HAP-1 (cell line): ENCODE data around the gene SNAPIN.
A peak's percentile ranks its signal among the peaks of the same experiment; 100 is the strongest.
"Not testable (repeated sequence)": the region's sequence is repeated elsewhere in the genome, so short reads cannot be mapped to it uniquely, and the experiment has no call there.

Experiments used
- DNase-seq, 2 experiments: peaks; one replicate each; pipeline ENCODE4 v3.0.0-alpha.2; 2016 to 2020; ENCODE audit warnings: low spot score in 2 of 2
- H3K27me3 ChIP-seq: fragments of 250-450 bp; sonication (Bioruptor Pico); 2 replicates; pipeline ENCODE4 v1.5.1; 2020; ENCODE audit warnings: low read depth, mild to moderate bottlenecking, moderate library complexity
- H3K36me3 ChIP-seq: fragments of 250-450 bp; sonication (Bioruptor Pico); replicated peaks from 2 replicates; pipeline ENCODE4 v1.5.1; 2020; ENCODE audit warnings: mild to moderate bottlenecking
- H3K4me1 ChIP-seq: fragments of 250-450 bp; sonication (Bioruptor Pico); 2 replicates; pipeline ENCODE4 v1.5.1; 2020; ENCODE audit warnings: mild to moderate bottlenecking
- H3K4me3 ChIP-seq: fragments of 250-450 bp; sonication (Bioruptor Pico); 2 replicates; pipeline ENCODE4 v1.5.1; 2020; ENCODE audit warnings: mild to moderate bottlenecking, moderate library complexity
- H3K9me3 ChIP-seq: fragments of 250-450 bp; sonication (Bioruptor Pico); 2 replicates; pipeline ENCODE4 v1.5.1; 2020; ENCODE audit warnings: mild to moderate bottlenecking, moderate library complexity
- in situ Hi-C: fragments of 300-500 bp; cut with MboI; formaldehyde crosslinking; loops from 3 replicates; pipeline ENCODE4 v1.14.3; 2020; ENCODE audit warnings: low sequenced_read_pairs, inconsistent platforms, mixed read lengths

SNAPIN gene

DNA sequence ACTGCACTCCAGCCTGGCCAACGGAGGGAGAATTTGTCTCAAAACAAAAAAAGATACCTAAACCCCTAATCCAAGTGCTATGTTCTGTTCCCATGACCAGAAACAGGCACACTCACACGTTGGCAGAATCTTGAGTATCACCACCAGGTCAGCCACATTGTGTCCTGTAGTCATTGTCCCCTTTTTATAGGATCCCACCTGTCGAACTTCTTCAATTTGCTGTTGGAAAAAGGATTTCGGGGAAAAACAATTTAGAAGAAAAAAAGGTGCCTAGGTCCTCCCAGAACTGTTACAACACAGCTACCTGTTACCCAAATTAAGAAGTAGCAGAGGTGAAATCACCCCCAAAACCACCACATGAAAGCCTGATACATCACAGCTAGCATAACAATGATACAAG, 8.9 kb downstream of the SNAPIN start:
- H3K36me3 ChIP-seq: peaks cover 74% of the 10 kb centered on the region
- DNase-seq: no peak
- in situ Hi-C loops: loop anchor here (25.0 kb wide), 1 partner anchor 595 kb away; the partner anchor contains the start of gene HAX1
- no peaks in the 10 kb centered on the region for H3K9me3 ChIP-seq
- no peaks in the 10 kb centered on the region for H3K27me3 ChIP-seq
- H3K4me3 ChIP-seq: no peak overlapping the region
- no peaks in the 10 kb centered on the region for H3K4me1 ChIP-seq

DNA sequence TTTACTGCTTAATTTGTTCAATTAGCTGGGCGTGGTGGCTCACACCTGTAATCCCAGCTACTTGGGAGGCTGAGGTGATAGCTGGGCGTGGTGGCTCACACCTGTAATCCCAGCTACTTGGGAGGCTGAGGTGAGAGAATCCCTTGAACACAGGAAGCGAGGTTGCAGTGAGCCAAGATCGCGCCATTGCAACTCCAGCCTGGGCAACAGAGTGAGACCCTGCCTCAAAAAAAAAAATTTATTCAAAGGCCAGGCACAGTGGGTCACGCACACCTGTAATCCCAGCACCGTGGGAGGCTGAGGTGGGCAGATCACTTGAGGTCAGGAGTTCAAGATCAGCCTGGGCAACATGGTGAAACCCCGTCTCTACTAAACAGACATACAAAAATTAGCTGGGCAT, 10.2 kb downstream of the SNAPIN start:
- not testable (repeated sequence) for H3K4me3 ChIP-seq, H3K9me3 ChIP-seq, H3K4me1 ChIP-seq, H3K27me3 ChIP-seq, DNase-seq
- in situ Hi-C loops: loop anchor here (25.0 kb wide), 1 partner anchor 594 kb away; the partner anchor contains the start of gene HAX1
- H3K36me3 ChIP-seq: peaks cover 62% of the 10 kb centered on the region

DNA sequence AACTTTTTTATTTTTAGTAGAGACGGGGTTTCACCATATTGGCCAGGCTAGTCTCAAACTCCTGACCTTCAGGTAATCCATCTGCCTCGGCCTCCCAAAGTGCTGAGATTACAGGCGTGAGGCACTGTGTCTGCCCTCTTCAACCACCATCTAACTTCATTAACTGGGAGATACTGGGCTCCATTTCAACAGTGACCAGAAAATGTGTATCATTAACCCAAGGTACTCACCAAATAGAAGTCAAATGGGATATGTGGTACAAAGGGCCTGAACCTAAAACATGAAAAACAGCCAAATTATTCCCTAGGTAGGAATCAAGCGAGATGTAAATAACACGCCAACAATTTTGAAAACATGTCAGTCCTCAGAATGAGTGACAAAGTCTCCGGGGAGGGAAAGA, 11.1 kb downstream of the SNAPIN start:
- Histone ChIP-seq H3K9me3 (no peaks in the 10 kb centered on the region), H3K36me3 (peaks cover 53% of the 10 kb centered on the region), H3K4me3 (peak overlapping the region; percentile 72), H3K27me3 (no peaks in the 10 kb centered on the region), H3K4me1 (no peaks in the 10 kb centered on the region)
- no peak for DNase-seq
- in situ Hi-C loops: loop anchor here (10.0 to 25.0 kb wide), 2 partner anchors 75 to 593 kb away; partner anchors contain the start of gene HAX1

DNA sequence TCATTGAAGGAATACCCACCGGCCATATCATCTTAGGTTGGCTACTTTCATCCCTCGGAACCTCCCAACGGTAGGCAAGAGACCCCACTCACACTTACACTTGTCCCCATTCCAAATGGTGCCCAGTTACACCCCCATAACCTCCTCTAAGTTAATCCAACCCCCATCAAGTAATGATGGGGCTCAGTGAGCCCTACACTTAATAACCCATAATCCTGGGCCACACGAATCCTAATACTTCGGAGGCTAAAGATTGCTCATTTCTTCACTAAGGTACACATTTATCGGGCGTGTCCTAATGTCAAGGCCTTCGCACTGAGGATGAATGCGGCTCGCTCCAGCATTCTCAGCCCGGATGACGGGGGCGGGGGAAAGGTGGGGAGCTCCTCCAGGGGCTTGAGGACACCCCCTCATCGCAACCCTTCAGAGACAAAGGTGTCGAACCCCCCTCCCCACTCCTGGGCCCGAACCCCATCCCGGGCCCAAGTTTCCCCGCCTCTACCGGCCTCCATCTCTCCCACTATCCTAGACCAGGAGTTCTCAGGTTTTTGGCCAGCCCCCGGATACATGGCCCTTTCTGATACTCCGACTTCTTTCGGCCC, 11.9 kb downstream of the SNAPIN start:
- DNase-seq: no peak
- Histone ChIP-seq H3K27me3 (no peaks in the 10 kb centered on the region), H3K4me1 (no peaks in the 10 kb centered on the region), H3K36me3 (peaks cover 45% of the 10 kb centered on the region), H3K4me3 (peak overlapping the region; percentile 72), H3K9me3 (no peaks in the 10 kb centered on the region)
- in situ Hi-C loops: loop anchor here (10.0 to 25.0 kb wide), 2 partner anchors 74 to 592 kb away; partner anchors contain the start of gene HAX1

DNA sequence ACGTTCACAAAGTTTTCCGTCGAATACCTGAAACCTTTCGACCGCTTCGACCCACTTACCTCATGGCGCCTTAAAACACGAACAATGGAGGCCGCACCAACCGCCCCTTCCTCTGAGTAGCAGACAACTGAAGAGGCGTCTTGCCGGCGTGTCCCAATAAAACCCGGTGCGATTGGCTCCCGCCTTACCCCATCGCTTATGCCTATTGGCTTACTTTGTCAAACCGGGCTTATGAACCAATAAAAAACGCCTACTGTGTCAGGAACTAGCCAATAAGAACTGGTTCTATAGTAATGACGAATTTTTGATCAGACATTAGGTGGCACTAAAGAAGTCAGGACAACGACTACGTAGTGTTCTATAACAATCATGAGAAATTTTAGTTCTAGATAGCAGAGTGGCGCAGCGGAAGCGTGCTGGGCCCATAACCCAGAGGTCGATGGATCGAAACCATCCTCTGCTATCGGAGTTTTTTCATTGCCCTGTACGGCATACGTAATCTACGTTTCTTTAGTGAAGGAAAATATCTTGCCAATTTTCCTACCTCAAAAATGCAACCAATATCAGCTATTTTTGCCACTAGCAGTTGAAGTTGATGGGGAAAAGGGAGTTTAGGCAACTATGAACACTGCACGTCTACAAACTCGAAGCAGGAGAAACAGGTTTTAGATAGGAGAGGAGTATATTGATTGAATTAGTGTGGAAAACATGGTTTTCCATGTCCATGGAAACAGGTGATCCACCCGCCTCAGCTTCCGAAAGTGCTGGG, 12.5 kb downstream of the SNAPIN start, which contains the start of gene ILF2:
Gene ILF2, minus strand, starts transcription at position 135 of the 769 bp plus-strand sequence. Its CDS starts 71 bp downstream, at position 64.
- H3K4me3 ChIP-seq: peak within 1 kb of the TSS; percentile 72
- H3K4me1 ChIP-seq: no peaks in the 10 kb centered on the region
- in situ Hi-C loops: loop anchor here (10.0 to 25.0 kb wide), 2 partner anchors 74 to 591 kb away; partner anchors contain the start of gene HAX1
- DNase-seq: peak; percentile 98 to 100
- H3K27me3 ChIP-seq: no peaks in the 10 kb centered on the region
- H3K36me3 ChIP-seq: peaks cover 38% of the 10 kb centered on the region
- no peaks in the 10 kb centered on the region for H3K9me3 ChIP-seq

DNA sequence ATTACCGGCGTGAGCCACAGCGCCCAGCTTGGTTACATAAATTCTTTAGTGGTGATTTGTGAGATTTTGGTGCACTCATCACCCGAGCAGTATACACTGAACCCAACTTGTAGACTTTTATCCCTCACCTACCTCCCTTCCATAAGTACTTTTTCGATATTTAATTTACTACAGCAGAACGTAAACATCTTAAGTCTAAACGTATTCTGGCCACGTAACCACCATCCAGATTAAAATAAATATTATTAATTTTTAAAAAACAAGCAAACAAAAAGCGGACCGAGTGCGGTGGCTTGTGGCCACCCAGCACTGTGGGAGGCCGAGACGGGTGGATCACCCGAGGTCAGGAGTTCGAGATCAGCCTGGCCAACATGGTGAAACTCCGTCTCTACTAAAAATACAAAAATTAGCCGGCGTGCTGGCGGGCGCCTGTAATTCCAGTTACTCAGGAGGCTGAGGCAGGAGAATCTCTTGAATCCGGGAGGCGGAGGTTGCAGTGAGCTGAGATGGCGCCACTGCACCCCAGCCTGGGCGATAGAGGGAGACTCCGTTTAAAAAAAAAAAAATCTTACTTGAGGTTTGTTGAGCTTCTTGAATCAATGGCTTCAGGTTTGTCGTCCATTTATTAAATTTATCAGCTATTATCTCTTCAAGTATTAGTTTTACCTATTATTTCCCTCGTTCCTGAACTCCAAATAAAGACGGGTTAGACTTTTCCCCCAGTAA, 13.3 kb downstream of the SNAPIN start:
- Histone ChIP-seq H3K4me3 (peak overlapping the region; percentile 72), H3K36me3 (peaks cover 31% of the 10 kb centered on the region)
- DNase-seq: peak in 1 of 2 experiments; percentile 68
- not testable (repeated sequence) for H3K9me3 ChIP-seq, H3K27me3 ChIP-seq, H3K4me1 ChIP-seq
- in situ Hi-C loops: loop anchor here (10.0 to 25.0 kb wide), 2 partner anchors 73 to 591 kb away; partner anchors contain the start of gene HAX1

DNA sequence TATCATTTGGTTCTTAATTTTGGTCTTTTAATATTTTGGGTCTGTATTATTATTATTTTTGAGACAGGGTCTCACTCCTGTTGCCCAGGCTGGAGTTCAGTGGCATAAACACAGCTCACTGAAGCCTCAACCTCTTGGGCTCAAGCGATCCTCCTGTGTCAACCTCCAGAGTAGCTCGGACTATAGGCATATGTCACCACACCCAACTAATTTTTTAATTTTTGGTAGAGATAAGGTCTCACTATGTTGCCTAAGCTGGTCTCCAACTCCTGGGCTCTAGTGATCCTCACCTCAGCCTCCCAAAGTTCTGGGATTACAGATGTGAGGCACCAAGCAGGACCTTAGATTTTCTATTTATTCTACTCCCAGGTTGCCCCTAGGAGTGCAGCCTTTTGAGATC, 15.0 kb downstream of the SNAPIN start:
- no peak for DNase-seq
- in situ Hi-C loops: loop anchor here (10.0 to 25.0 kb wide), 2 partner anchors 71 to 589 kb away; partner anchors contain the start of gene HAX1
- Histone ChIP-seq H3K9me3 (no peaks in the 10 kb centered on the region), H3K36me3 (peaks cover 13% of the 10 kb centered on the region), H3K4me3 (no peak overlapping the region), H3K27me3 (peaks cover 2% of the 10 kb centered on the region; the same call in 1 of the 2 replicates), H3K4me1 (no peaks in the 10 kb centered on the region)

DNA sequence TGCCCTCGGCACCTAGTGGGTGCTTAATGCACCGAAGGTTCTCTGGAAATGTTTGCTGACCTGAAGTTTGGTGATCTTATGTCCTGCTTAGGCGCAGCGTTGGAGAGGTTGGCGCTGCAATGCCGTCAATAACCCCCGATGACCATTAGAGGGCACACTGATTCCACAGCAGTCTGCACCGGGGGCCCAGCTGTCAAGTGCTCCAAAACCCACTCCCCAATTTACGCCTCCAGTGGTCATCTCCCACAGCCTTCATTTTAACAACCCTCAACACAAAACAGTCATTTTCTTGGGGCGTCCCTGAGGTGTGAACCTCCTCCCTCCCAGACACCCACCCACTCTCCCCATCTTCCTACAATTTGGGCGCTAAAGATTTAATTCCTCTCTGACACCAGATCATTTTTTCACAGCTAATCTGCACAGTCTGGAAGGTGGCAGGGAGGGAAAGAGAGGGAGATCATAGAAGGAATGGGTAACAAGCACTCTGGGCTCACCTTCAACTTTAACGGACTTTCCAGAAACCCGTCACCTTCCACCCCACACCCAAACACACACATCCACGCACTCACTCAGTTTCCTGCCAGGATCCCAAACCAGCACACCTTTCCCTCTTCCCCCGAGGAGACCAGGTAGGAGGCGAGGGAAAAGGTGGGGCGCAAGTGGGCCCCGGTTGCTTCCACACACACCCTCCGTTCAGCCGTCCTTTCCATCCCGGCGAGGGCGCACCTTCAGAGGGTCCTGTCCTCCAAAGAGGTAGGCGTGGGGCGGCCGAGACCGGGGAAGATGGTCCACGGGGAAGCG, 19.4 kb downstream of the SNAPIN start:
- DNase-seq: peak; percentile 17 to 69
- in situ Hi-C loops: loop anchor here (5.0 to 10.0 kb wide), 3 partner anchors 67 to 309 kb away; partner anchors contain the start of gene RAB13
- Histone ChIP-seq H3K36me3 (no peaks in the 10 kb centered on the region), H3K4me1 (no peaks in the 10 kb centered on the region), H3K27me3 (peaks cover 2% of the 10 kb centered on the region), H3K4me3 (no peak overlapping the region), H3K9me3 (no peaks in the 10 kb centered on the region)

DNA sequence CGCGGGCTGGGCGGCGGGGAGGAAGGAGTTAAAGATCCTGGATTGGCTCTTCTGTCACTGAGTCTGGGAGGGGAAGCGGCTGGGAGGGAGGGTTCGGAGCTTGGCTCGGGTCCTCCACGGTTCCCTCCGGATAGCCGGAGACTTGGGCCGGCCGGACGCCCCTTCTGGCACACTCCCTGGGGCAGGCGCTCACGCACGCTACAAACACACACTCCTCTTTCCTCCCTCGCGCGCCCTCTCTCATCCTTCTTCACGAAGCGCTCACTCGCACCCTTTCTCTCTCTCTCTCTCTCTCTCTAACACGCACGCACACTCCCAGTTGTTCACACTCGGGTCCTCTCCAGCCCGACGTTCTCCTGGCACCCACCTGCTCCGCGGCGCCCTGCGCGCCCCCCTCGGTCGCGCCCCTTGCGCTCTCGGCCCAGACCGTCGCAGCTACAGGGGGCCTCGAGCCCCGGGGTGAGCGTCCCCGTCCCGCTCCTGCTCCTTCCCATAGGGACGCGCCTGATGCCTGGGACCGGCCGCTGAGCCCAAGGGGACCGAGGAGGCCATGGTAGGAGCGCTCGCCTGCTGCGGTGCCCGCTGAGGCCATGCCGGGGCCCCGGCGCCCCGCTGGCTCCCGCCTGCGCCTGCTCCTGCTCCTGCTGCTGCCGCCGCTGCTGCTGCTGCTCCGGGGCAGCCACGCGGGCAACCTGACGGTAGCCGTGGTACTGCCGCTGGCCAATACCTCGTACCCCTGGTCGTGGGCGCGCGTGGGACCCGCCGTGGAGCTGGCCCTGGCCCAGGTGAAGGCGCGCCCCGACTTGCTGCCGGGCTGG, 20.2 kb downstream of the SNAPIN start, which contains the start of gene NPR1:
Gene NPR1, plus strand, starts transcription at position 170 of the 818 bp plus-strand sequence. Its CDS starts 421 bp downstream, at position 591.
- H3K4me3 ChIP-seq: no peak within 1 kb of the TSS
- in situ Hi-C loops: loop anchor here (5.0 to 10.0 kb wide), 3 partner anchors 66 to 309 kb away; partner anchors contain the start of gene RAB13
- H3K4me1 ChIP-seq: no peaks in the 10 kb centered on the region
- H3K9me3 ChIP-seq: no peaks in the 10 kb centered on the region
- no peak for DNase-seq
- H3K27me3 ChIP-seq: peaks cover 2% of the 10 kb centered on the region
- H3K36me3 ChIP-seq: no peaks in the 10 kb centered on the region

DNA sequence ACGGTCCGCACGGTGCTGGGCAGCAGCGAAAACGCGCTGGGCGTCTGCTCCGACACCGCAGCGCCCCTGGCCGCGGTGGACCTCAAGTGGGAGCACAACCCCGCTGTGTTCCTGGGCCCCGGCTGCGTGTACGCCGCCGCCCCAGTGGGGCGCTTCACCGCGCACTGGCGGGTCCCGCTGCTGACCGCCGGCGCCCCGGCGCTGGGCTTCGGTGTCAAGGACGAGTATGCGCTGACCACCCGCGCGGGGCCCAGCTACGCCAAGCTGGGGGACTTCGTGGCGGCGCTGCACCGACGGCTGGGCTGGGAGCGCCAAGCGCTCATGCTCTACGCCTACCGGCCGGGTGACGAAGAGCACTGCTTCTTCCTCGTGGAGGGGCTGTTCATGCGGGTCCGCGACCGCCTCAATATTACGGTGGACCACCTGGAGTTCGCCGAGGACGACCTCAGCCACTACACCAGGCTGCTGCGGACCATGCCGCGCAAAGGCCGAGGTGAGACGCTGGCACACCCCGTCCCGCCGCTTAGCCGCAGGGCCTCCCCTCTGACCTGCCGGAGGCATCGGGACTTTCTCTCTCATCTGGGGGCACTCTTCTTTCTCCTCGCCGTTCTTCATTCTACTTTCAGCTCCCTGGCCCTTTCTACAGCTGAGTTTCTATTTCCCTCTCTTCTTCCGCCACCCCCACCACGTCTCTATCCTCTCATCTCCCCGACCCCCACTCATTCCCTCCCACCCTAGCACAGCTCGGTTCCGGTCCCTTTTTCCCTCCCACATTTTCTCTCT, 21.0 kb downstream of the SNAPIN start:
- H3K27me3 ChIP-seq: peaks cover 2% of the 10 kb centered on the region
- H3K4me1 ChIP-seq: no peaks in the 10 kb centered on the region
- no peak overlapping the region for H3K4me3 ChIP-seq
- no peak for DNase-seq
- no peaks in the 10 kb centered on the region for H3K9me3 ChIP-seq
- in situ Hi-C loops: loop anchor here (5.0 to 10.0 kb wide), 3 partner anchors 65 to 308 kb away; partner anchors contain the start of gene RAB13
- H3K36me3 ChIP-seq: no peaks in the 10 kb centered on the region

DNA sequence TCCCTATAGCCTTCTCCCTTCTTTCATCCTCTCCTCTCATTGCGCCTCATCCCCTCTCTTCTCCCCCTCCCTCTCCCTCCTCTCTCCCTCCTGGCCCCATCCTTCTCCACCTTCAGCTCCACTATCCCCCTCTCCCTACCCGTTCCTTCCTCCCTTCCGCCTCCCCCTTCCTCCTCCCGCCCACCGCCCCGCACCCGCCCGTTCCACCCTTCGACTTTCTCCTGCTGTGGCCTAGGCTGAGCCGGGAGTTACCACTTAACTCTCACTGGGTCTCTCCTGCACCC, 21.6 kb downstream of the SNAPIN start:
- H3K36me3 ChIP-seq: no peaks in the 10 kb centered on the region
- no peaks in the 10 kb centered on the region for H3K4me1 ChIP-seq
- peaks cover 2% of the 10 kb centered on the region for H3K27me3 ChIP-seq
- in situ Hi-C loops: no loop called here
- no peak overlapping the region for H3K4me3 ChIP-seq
- no peak for DNase-seq
- H3K9me3 ChIP-seq: no peaks in the 10 kb centered on the region

DNA sequence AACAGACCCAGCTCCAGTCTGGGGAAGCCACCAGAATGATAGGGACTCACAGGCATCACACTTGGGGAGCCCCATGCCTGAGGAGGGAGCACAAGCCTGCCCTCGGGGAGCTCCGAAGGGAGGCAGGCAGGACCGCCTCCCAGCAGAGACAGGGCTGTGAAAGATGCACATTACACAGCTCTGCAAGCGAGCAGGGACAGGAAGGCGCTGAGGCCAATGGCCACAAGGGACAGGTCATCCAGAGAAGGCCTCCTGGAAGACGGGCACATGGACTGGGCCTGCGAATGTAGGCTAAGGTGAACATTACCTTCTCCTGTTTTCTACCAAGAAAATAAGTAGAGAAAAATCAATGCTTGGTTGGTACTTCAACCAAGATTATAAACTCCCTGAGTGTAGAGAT, 24.2 kb downstream of the SNAPIN start:
- in situ Hi-C loops: no loop called here
- Histone ChIP-seq H3K9me3 (no peaks in the 10 kb centered on the region), H3K4me1 (no peaks in the 10 kb centered on the region), H3K27me3 (peaks cover 2% of the 10 kb centered on the region), H3K4me3 (no peak overlapping the region), H3K36me3 (no peaks in the 10 kb centered on the region)
- no peak for DNase-seq
